ENCODE data around the gene ANKRD13B.

The ANKRD13B gene

GRCh38 chr17:29572691-29573557 is 20.0 kb upstream of the ANKRD13B start:
- TF ChIP-seq CTCF (IDR thresholded peaks at IDR 0.05; ENCODE audit: control insufficient read depth, insufficient read depth, low read depth, low read length, missing control alignments), result peak; percentile 53
- no peak for DNase-seq (ENCODE audit: low read depth)
- no peak overlapping the region; the same call in 1 of the 2 replicates for H3K4me3 ChIP-seq (ENCODE audit: control insufficient read depth, low read depth, low read length)

- no peak for DNase-seq (ENCODE audit: low read depth)
- H3K4me3 ChIP-seq (ENCODE audit: control insufficient read depth, low read depth, low read length), result no peak overlapping the region
- TF ChIP-seq CTCF (IDR thresholded peaks at IDR 0.05; ENCODE audit: control insufficient read depth, insufficient read depth, low read depth, low read length, missing control alignments), result no peak
Observed at GRCh38 chr17:29573558-29573869, 19.4 kb upstream of the ANKRD13B start.

- no peak for DNase-seq (ENCODE audit: low read depth)
- no peak for TF ChIP-seq CTCF (IDR thresholded peaks at IDR 0.05; ENCODE audit: control insufficient read depth, insufficient read depth, low read depth, low read length, missing control alignments)
- H3K4me3 ChIP-seq (ENCODE audit: control insufficient read depth, low read depth, low read length), result no peak overlapping the region
Observed at GRCh38 chr17:29573871-29574731, 18.8 kb upstream of the ANKRD13B start.

GRCh38 chr17:29574732-29575510 is 18.0 kb upstream of the ANKRD13B start:
- TF ChIP-seq CTCF (IDR thresholded peaks at IDR 0.05; ENCODE audit: control insufficient read depth, insufficient read depth, low read depth, low read length, missing control alignments), result no peak
- no peak for DNase-seq (ENCODE audit: low read depth)
- no peak overlapping the region for H3K4me3 ChIP-seq (ENCODE audit: control insufficient read depth, low read depth, low read length)

- no peak overlapping the region for H3K4me3 ChIP-seq (ENCODE audit: control insufficient read depth, low read depth, low read length)
- TF ChIP-seq CTCF (IDR thresholded peaks at IDR 0.05; ENCODE audit: control insufficient read depth, insufficient read depth, low read depth, low read length, missing control alignments), result no peak
- no peak for DNase-seq (ENCODE audit: low read depth)
Observed at GRCh38 chr17:29575511-29576213, 17.3 kb upstream of the ANKRD13B start.

Data from AG09309 (cell line).